Myocyte (in vitro differentiated cells): ENCODE measurements around the gene MT3. TPM values are rescaled to one million over a fixed set of nuclear protein-coding genes. Genes with fewer than 3 reads are reported as not detected.
"Not testable (repeated sequence)": the region's sequence is repeated elsewhere in the genome, so short reads cannot be mapped to it uniquely, and the experiment has no call there.

Experiments used
- DNase-seq: peaks from one replicate; pipeline ENCODE4 v3.0.0-alpha.2; 2012; ENCODE audit warnings: low read depth
- total RNA-seq: library from RNA; depleted of rRNA; stranded (reverse); fragments of >200 nt; gene quantifications from 2 replicates; pipeline ENCODE4 v1.2.3, GENCODE V29; 2014

MT3 gene
- total RNA-seq, 1 donor from 2014 or later = not detected

- DNase-seq = peak; percentile 23
These were observed 19.6 kb downstream of the MT3 start for GRCh38 chr16:56608876-56609462.

DNA sequence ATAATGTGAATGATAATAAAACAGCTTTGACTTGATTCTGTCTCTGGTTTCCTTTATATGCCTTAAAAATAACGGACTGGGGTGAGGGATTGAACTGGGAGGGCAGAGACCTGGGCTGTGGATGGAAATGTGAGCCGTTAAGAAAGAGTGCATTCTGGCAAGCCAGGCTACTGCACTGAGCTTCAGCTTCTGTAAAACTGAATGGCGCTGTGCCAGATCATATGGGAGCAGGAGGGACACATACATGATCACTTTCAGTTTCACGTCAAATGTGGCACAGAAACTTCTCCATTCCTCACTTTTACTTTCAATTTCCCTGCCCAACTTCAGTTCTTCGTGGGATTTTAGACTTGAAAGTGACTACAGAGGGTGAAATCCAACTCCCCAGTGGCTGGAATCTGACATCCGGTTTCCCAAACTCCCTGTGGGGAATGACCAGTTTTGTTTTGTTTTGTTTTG lies 20.2 kb downstream of the MT3 start:
- peak; percentile 77 for DNase-seq

DNA sequence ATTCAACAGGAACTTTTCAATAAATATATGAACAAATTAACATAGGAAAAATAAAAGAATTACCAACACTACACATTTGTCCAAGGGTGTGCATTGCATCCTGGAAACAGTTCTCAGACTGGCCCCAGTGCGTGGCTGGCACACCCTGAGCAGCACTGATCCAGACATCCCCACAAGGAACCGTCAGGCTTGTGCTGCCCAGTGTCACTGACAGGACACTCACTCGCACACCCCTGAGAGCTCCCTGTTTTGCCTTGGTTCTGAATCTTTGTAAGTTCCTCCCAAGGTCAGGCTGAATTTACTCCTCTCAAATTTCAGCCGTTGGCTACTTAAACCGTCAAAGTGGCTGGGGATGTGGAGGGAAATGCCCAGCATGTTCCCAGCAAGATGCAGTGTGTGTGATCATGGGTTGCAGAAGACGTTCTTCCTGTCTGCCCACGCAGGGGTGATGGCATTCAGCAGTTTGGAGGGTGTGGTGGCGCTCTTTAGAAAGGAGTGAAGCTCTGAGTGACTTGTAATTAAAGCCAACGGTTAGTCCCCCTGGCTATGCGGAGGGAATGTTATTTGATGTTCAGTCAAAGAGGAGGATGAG lies 20.8 kb downstream of the MT3 start:
- DNase-seq = peak; percentile 72

DNA sequence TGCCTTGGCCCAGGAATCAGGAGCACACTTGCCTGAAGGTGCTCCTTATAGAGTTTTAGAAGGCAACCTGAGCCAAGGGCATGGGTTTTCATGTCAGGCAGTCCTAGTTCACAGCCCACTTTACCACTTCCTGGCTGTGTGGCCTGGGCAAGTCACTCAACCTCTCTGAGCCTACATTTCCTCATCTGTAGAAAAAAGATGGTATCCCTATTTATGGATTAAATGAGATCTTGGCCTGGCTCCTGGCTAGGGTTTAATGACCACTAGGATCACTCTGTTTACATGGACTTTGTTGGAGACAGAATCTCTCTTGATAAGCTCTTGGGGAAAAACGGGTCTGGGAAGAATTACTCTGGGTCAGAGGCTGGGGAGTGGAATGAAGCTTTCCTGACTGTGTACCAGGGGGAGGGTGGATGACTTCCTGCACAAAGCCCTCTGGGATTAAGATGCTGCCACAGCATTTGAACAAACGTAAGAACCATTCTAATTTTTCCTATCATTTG lies 21.3 kb downstream of the MT3 start:
- DNase-seq = no peak

GRCh38 chr16:56611281-56611833 lies 22.0 kb downstream of the MT3 start:
- DNase-seq = peak; percentile 77

DNA sequence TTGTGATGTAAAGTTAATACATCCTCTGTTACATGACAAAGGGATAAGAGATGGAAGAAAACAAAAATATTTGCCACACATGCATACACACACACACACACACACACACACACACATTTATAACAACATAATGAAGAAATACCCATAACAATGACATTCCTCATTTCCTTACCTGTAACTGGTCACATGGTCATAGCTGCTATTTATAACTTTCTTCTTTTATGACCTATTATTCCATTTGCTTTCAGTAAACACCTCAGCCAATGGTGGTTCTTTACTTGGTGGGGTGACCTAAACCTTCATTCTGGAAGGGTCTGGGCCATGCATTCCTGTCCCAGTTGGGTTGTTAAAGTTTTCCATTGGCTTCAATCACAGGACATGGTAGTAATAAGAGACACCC lies 24.4 kb downstream of the MT3 start:
- DNase-seq = no peak

DNA sequence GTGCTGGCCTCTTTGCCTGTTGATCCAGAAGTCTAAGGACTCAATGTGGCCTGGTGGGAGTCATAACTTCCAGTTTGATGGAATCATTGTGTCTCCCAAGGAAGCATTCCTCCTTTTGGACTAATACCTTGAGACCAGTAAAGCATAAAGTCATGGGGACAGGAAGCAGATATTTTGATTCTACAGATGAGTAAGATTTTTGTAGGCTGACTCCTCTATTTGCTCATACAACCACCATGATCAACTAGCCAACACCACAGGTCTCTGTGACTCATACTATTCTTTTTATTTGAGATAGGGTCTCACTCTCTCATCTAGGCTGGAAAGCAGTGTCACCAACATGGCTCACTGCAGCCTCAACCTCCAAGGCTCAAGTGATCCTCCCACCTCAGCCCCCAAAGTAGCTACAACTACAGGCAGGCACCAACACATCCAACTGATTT lies 25.2 kb downstream of the MT3 start:
- DNase-seq = no peak

DNA sequence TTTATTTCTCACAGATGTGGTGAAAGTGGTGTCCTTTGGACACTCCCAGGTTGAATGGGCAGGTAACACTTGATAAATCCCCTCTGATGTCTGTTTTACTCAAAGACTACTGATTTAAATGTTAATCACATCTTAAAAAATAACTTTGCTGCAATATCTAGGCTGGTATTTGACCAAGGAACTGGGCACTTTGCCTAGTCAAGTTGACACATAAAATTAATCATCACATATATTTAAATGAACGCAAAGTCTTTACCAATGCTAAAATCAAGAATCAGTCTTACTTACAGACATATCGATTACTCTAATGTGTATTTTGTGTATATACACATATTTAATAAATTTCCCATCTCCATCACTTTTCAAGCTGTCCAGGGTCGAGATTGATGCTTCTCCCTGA lies 26.0 kb downstream of the MT3 start:
- no peak for DNase-seq

DNA sequence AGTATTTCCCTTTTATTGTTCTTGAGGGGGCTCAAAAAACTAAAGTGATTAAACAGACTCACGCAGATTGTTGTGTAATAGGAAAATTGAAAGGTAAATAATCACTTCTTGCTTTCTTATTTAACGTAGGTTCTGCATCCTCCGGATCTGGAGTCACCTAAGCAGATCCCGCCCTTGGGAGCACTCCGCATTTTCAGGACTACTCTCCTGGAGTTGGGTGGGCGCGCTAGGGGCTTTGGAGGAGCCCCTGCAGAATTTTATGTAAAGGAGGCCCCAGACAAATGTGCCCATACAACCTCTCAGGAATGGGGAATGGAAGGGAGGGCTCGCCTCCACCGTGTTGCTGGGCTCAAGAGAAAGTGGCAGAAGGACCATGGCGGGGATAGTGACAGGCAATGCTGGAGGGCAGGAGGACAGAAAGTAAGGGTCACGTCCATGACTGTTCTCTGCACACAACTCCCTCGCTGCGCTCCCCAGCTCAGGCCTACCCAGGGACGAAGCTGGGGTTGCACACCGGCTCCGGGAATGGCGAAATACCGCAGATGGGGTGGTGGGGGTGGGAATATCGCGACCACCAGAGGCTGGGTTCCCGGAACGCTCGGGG lies 27.4 kb downstream of the MT3 start:
- DNase-seq = no peak

DNA sequence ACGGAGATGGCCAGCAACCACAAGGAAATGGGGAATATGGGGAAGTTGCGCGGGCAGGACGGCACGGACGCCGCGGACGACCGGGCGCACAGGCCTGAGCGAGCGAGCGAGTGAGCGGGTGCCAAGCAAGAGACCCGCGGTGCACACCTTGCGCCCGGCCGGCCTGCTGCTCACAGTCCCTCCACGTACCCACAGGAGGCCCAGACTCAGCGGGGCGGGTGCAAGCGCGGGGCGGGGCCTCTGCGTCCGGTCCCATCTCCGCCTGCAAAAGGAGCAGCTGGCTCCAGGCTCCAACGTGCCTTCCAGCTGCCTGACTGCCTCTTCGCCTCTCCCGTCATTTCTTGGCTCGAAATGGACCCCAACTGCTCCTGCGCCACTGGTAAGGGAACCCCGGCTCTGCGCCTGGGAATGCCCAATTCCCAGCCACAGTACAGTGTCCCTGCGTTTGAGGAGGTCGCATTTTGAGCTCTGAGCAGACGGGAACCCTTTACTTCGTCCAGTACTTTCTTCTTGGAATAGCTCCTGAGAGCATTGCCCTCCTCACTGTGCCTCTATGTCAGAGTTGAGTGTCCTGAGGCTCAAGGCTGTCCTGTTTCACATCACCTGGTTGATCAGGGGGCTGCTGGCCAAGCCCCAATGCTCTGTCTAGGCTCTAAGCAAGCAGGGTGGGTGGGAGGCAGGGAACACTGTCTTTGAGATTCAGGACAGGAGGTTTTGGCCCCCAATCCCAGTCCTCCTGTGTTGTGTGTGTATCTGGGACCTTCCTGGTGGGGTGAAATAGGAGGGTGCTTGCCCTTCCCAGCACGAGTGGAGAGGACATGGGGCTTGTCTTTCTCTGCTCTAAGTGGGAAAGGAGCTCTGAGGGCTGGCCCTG lies 28.1 kb downstream of the MT3 start:
- peak; percentile 89 for DNase-seq

GRCh38 chr16:56618138-56618537 lies 28.8 kb downstream of the MT3 start:
- DNase-seq = no peak

DNA sequence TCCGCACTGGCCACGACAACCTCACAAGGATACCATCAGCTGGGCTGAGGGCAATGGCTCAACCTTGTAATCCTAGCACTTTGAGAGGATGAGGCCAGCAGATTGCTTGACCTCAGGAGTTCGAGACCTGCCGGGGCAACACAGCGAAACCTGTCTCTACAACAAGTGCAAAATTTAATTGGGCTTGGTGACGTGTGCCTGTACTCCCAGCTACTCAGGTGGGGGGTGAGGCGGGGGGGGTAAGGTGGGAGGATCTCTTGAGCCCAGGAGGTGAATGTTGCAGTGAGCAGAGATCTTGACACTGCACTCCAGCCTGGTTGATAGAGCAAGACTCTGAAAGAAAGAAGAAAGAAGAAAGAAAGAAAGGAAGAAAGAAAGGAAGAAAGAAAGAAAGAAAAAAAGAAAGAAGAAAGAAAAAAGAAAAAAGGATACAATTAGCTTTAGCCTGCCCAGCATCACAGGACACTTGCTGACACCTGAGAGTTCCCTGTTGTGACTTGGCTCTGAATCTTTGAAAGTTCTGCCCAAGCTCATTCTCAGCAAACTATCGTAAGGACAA lies 31.1 kb downstream of the MT3 start:
- DNase-seq = no peak

DNA sequence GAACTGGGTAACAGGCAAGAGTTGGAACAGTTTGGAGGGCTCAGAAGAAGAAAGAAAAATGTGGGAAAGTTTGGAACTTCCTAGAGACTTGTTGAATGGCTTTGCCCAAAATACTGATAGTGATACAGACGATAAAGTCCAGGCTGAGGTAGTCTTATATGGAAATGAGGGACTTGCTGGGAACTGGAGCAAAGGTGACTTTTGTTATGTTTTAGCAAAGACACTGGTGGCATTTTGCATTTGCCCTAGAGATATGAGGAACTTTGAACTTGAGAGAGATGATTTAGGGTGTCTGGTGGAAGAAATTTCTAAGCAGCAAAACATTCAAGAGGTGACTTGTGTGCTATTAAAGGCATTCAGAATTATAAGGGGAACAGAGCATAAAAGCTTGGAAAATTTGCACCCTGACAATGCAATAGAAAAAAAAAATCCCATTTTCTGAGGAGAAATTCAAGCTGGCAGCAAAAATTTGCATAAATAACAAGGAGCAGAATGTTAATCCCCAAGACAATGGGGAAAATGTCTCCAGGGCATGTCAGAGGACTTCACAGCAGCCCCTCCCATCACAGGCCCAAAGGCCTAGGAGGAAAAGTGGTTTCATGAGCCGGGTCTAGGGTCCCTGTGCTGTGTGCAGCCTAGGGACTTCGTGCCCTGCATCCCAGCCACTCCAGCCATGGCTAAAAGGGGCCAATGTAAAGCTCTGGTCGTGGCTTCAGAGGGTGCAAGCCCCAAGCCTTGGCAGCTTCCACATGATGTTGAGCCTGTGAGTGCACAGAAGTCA lies 32.5 kb downstream of the MT3 start:
- DNase-seq = not testable (repeated sequence)

DNA sequence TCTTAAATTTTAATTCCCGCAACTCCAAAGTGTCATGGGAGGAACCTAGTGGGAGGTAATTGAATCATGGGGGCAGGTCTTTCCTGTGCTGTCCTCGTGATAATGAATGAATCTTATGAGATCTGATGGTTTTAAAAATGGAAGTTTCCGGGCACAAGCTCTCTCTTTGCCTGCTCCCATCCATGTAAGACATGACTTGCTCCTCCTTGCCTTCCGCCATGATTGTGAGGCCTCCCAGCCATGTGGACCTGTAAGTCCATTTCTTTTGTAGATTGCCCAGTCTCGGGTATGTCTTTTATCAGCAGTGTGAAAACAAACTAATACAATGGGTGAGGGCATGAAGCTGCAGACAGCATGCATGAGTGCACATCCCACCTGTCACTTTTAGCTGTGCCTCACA lies 33.9 kb downstream of the MT3 start:
- DNase-seq = not testable (repeated sequence)

DNA sequence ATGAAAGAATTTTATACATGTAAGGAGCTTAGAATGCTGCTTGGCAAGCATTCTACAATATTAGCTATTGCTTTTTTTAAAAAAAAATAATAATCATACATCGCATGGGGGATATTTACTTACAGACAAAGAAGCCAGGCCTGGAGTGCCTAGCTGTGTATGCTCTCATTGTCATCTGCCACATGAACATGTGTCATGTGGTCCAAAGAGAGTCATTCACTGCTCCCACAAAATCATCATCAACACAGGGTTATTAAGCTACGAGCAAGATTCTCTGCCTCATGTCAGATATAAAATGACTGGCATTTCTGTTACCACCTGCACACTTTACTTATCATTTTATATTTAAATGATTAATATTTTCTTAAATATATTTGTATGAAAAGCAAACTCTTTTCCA lies 34.3 kb downstream of the MT3 start:
- DNase-seq = no peak

- DNase-seq = peak; percentile 91
These were observed 36.0 kb downstream of the MT3 start, which contains the start of gene MT1E for GRCh38 chr16:56625140-56625942. Gene MT1E (plus strand): TSS chr16:56625781. CDS start chr16:56625852, 71 bp downstream.

GRCh38 chr16:56625943-56626654 lies 36.8 kb downstream of the MT3 start:
- DNase-seq = peak; percentile 85

DNA sequence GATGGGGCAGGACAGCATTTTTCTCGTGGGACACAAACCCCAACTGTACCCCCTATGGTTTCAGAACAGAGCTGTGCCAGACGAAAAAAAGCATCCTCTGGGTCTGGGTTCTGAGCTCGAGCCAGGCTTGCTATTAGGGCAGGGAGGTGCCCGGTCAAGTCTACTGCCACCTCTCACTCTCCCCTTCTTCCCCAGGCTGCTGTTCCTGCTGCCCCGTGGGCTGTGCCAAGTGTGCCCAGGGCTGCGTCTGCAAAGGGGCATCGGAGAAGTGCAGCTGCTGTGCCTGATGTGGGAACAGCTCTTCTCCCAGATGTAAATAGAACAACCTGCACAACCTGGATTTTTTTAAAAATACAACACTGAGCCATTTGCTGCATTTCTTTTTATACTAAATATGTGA lies 37.4 kb downstream of the MT3 start:
- DNase-seq = no peak
